HepG2 (cell line): ENCODE data around the gene ADGRG1. TPM values are rescaled to one million over a fixed set of nuclear protein-coding genes. Genes with fewer than 3 reads are reported as not detected.

ENCODE experiments used
- ARID4A ChIP-seq: sonication (generic); formaldehyde crosslinking; IDR thresholded peaks from 2 replicates; pipeline ENCODE4 v1.5.0; 2020; ENCODE audit warnings: mild to moderate bottlenecking, missing genetic modification reagents, borderline replicate concordance
- ARID5B ChIP-seq: IDR thresholded peaks from 2 replicates; pipeline ENCODE4 v1.4.0; 2020; ENCODE audit warnings: mild to moderate bottlenecking, missing genetic modification reagents
- CHD4 ChIP-seq: fragments of 200-600 bp; sonication (generic); IDR thresholded peaks from 2 replicates; pipeline ENCODE4 v1.7.0; 2017; ENCODE audit warnings: mild to moderate bottlenecking, low read length, borderline replicate concordance
- HNF1B ChIP-seq: sonication (generic); formaldehyde crosslinking; IDR thresholded peaks from 2 replicates; pipeline ENCODE4 v1.5.1; 2020; ENCODE audit warnings: mild to moderate bottlenecking, moderate library complexity, missing genetic modification reagents
- PAXIP1 ChIP-seq: sonication (generic); formaldehyde crosslinking; conservative IDR thresholded peaks from 2 replicates; pipeline ENCODE4 v1.4.0; 2020; ENCODE audit warnings: mild to moderate bottlenecking, missing genetic modification reagents, moderate library complexity
- RFXAP ChIP-seq: sonication (generic); formaldehyde crosslinking; IDR thresholded peaks from 2 replicates; pipeline ENCODE4 v1.4.0; 2020; ENCODE audit warnings: missing genetic modification reagents, borderline replicate concordance
- TAF1 ChIP-seq: sonication (generic); formaldehyde crosslinking; IDR thresholded peaks from 2 replicates; pipeline ENCODE4 v1.4.0; 2020; ENCODE audit warnings: missing genetic modification reagents
- ZBTB25 ChIP-seq: IDR thresholded peaks from 2 replicates; pipeline ENCODE4 v1.6.1; 2018; ENCODE audit warnings: missing genetic modification reagents
- ZBTB38 ChIP-seq: sonication (generic); formaldehyde crosslinking; IDR thresholded peaks from 2 replicates; pipeline ENCODE4 v1.5.1; 2020; ENCODE audit warnings: mild to moderate bottlenecking, missing genetic modification reagents
- ZNF788 ChIP-seq: sonication (generic); formaldehyde crosslinking; IDR thresholded peaks from 2 replicates; pipeline ENCODE4 v1.5.0; 2020; ENCODE audit warnings: mild to moderate bottlenecking, missing genetic modification reagents, borderline replicate concordance
- polyA plus RNA-seq, 8 experiments: library from polyadenylated mRNA; depleted of rRNA in 3 of 8; stranded (reverse) in 7 of 8; unstranded in 1 of 8; fragments of >200 nt; fragmentation: Illumina TruSeq in 4 of 8; extraction: Trizol in 4 of 8; gene quantifications; 2 replicates each; pipeline versions ENCODE4 v1.2.1 to v1.2.3, GENCODE V29; 2011 to 2016; ENCODE audit warnings: low read depth in 4 of 8, missing spikeins in 1 of 8, mixed read lengths in 1 of 8; ENCODE audit not compliant: insufficient read depth in 1 of 8
- total RNA-seq, 5 experiments: library from RNA; depleted of rRNA; stranded (reverse); fragments of >200 nt; fragmentation: Illumina TruSeq; extraction: Trizol; gene quantifications; 2 replicates each; pipeline ENCODE4 v1.2.3, GENCODE V29; 2016; ENCODE audit warnings: low read depth in 1 of 5

Gene ADGRG1
- total and polyA plus RNA-seq, 2 of the 13 experiments (the other 11 are each of a cell fraction or from before 2014, with no cell fraction given) = 2.7 to 5.9 TPM

GRCh38 chr16:57694231-57694724, 65.8 kb downstream of the ADGRG1 start (continued):
- TF ChIP-seq PAXIP1 (CRISPR knock-in tag) (peak; percentile 90), ARID4A (CRISPR knock-in tag) (0 out of 2 replicates have a peak, but pooled peaks have one; percentile 11), TAF1 (CRISPR knock-in tag) (0 out of 2 replicates have a peak, but pooled peaks have one; percentile 20), RFXAP (CRISPR knock-in tag) (0 out of 2 replicates have a peak, but pooled peaks have one; percentile 14), ZBTB25 (CRISPR knock-in tag) (0 out of 2 replicates have a peak, but pooled peaks have one; percentile 10), ZBTB38 (0 out of 2 replicates have a peak, but pooled peaks have one; percentile 25), CHD4 (0 out of 2 replicates have a peak, but pooled peaks have one; percentile 54), ARID5B (CRISPR knock-in tag) (peak; percentile 67), HNF1B (CRISPR knock-in tag) (peak; percentile 96), ZNF788 (CRISPR knock-in tag) (peak; percentile 39; the same call in 1 of the 2 replicates)
